Activated T-cell treated with anti-CD3 and anti-CD28 coated beads, Interleukin-2, amount 50 U/mL, for 24 hours (primary cell): ENCODE data around the gene FAM20C.

Experiments used
- DNase-seq: peaks from one replicate; pipeline ENCODE4 v3.0.0-alpha.2; 2020
- H3K27ac Mint-ChIP-seq: 2 replicates; pipeline ENCODE4 v1.8.0; 2020; ENCODE audit warnings: mild to moderate bottlenecking, mixed read lengths
- H3K27me3 Mint-ChIP-seq: 2 replicates; pipeline ENCODE4 v1.8.0; 2020; ENCODE audit warnings: mixed read lengths
- H3K36me3 Mint-ChIP-seq: 2 replicates; pipeline ENCODE4 v1.8.0; 2020; ENCODE audit warnings: low read depth, mixed read lengths
- H3K4me1 Mint-ChIP-seq: 2 replicates; pipeline ENCODE4 v1.8.0; 2020; ENCODE audit warnings: low read depth, mixed read lengths
- H3K4me3 Mint-ChIP-seq: 2 replicates; pipeline ENCODE4 v1.8.0; 2020; ENCODE audit warnings: mild to moderate bottlenecking, moderate library complexity, mixed read lengths
- H3K9me3 Mint-ChIP-seq: 2 replicates; pipeline ENCODE4 v1.8.0; 2020; ENCODE audit warnings: mixed read lengths

The FAM20C gene

GRCh38 chr7:304574-305409 lies 112.4 kb downstream of the FAM20C start:
- H3K27ac Mint-ChIP-seq: no peak overlapping the region
- peaks cover 3% of the 10 kb centered on the region for H3K27me3 Mint-ChIP-seq
- H3K4me1 Mint-ChIP-seq: no peaks in the 10 kb centered on the region
- no peaks in the 10 kb centered on the region for H3K36me3 Mint-ChIP-seq
- peaks cover 3% of the 10 kb centered on the region for H3K9me3 Mint-ChIP-seq
- no peak overlapping the region for H3K4me3 Mint-ChIP-seq
- DNase-seq: no peak

GRCh38 chr7:305410-306151 lies 113.2 kb downstream of the FAM20C start:
- peaks cover 3% of the 10 kb centered on the region for H3K27me3 Mint-ChIP-seq
- no peaks in the 10 kb centered on the region for H3K36me3 Mint-ChIP-seq

GRCh38 chr7:307970-308369 lies 115.6 kb downstream of the FAM20C start:
- H3K9me3 Mint-ChIP-seq: peaks cover 3% of the 10 kb centered on the region
- no peak overlapping the region for H3K4me3 Mint-ChIP-seq
- no peaks in the 10 kb centered on the region for H3K36me3 Mint-ChIP-seq
- no peaks in the 10 kb centered on the region for H3K4me1 Mint-ChIP-seq
- no peak for DNase-seq
- no peak overlapping the region for H3K27ac Mint-ChIP-seq
- H3K27me3 Mint-ChIP-seq: peaks cover 15% of the 10 kb centered on the region

More at GRCh38 chr7:305410-306151, 113.2 kb downstream of the FAM20C start:
- DNase-seq: no peak
- Mint-ChIP-seq H3K4me3 (no peak overlapping the region), H3K4me1 (no peaks in the 10 kb centered on the region), H3K9me3 (peaks cover 3% of the 10 kb centered on the region), H3K27ac (no peak overlapping the region)

- Mint-ChIP-seq H3K36me3 (no peaks in the 10 kb centered on the region), H3K4me3 (no peak overlapping the region), H3K4me1 (no peaks in the 10 kb centered on the region), H3K27me3 (peaks cover 19% of the 10 kb centered on the region), H3K9me3 (peaks cover 3% of the 10 kb centered on the region), H3K27ac (no peak overlapping the region)
- DNase-seq: no peak
Observed at GRCh38 chr7:309586-310228, 117.3 kb downstream of the FAM20C start.
